ENCODE measurements around the gene CSMD2.

DNA sequence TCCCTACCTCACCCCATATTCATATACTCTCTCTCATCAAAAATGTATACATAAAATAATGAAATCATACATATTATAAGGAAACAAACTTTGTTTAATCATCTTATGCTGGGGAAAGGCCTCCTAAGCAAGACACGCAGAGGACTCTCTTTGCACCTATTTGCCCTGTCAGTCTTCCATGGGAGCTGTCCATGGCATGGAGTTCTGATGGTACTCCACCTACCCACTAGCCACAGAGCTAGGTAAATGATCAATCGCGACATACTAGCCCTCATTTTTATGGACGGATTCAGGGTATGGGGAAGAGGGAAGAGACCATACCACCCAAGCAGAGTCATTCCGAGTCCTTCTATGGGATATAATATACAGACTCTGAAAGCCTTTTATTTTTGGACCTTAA is 131.0 kb downstream of the CSMD2 start:
- TF ChIP-seq CTCF (conservative IDR thresholded peaks at IDR 0.05; ENCODE audit: low read depth, low read length), result no peak
- no peak for TF ChIP-seq EZH2 (IDR thresholded peaks at IDR 0.05; ENCODE audit: borderline replicate concordance, low read depth, low read length, poor library complexity, severe bottlenecking)
